ENCODE data around the gene SCFD2. TPM values are rescaled to one million over a fixed set of nuclear protein-coding genes. Genes with fewer than 3 reads are reported as not detected.

SCFD2 gene
- total and polyA plus RNA-seq, 2 donors (not counting 3 experiments of a cell fraction or from before 2014, with no cell fraction given): 12.3 to 22.8 TPM

GRCh38 chr4:53199356-53199755 is 166.5 kb downstream of the SCFD2 start:
- Histone ChIP-seq H2AFZ (ENCODE audit: low read depth, low read length) (no peak overlapping the region), H3K4me1 (ENCODE audit: control insufficient read depth, extremely low read depth, insufficient read depth, low read length) (no peaks in the 10 kb centered on the region), H3K4me2 (ENCODE audit: insufficient read depth, low read length) (no peak overlapping the region), H3K27ac (ENCODE audit: insufficient read depth, low read depth, low read length) (no peak overlapping the region), H3K9me3 (replicated peaks; ENCODE audit: control insufficient read depth, insufficient read depth, low read length) (no peaks in the 10 kb centered on the region), H3K4me3 (replicated peaks in 1 of 3; ENCODE audit: insufficient read depth in 1 of 3, low read depth in 1 of 3, low read length in 3 of 3) (no peak overlapping the region), H3K79me2 (ENCODE audit: control insufficient read depth, insufficient read depth, low read length) (no peaks in the 10 kb centered on the region), H3K9ac (replicated peaks; ENCODE audit: extremely low read depth, insufficient read depth, low read length) (no peak overlapping the region), H3K27me3 (ENCODE audit: control insufficient read depth in 2 of 2, insufficient read depth in 2 of 2, low read length in 2 of 2) (no peaks in the 10 kb centered on the region), H3K36me3 (ENCODE audit: control insufficient read depth in 2 of 2, extremely low read depth in 1 of 2, insufficient read depth in 2 of 2, low read length in 2 of 2) (no peaks in the 10 kb centered on the region), H4K20me1 (replicated peaks; ENCODE audit: control insufficient read depth, extremely low read depth, insufficient read depth, low read length) (no peaks in the 10 kb centered on the region), H3K9me1 (replicated peaks; ENCODE audit: control insufficient read depth, extremely low read depth, insufficient read depth, low read length) (no peaks in the 10 kb centered on the region)
- no TSS peak for BruUV-seq (replicated peaks)
- FAIRE-seq (no peak), DNase-seq (ENCODE audit: low read depth, low spot score) (peak; percentile 13)
- dilution Hi-C loops (cut with MboI; ENCODE audit: extremely low pct_ligation_motif_present, low sequenced_read_pairs) (no loop called here), intact Hi-C loops (cut with micrococcal nuclease) (loop anchor here (5.0 to 10.0 kb wide), 3 partner anchors 235 to 778 kb away; no protein-coding TSS in a partner anchor)
- POLR2A ChIA-PET: no interaction called here
- CTCF ChIA-PET: interaction anchor here (0.7 to 7.3 kb wide), 4 partner anchors 291 to 1034 kb away, joined by 3 to 128 read pairs (median 4); no protein-coding TSS in a partner anchor
- TF ChIP-seq MYC (IDR thresholded peaks at IDR 0.05; ENCODE audit: low read depth, low read length) (no peak), POLR2A (IDR thresholded peaks at IDR 0.05; ENCODE audit: low read depth, low read length) (no peak), JUN (IDR thresholded peaks at IDR 0.05; ENCODE audit: borderline replicate concordance, insufficient read depth, insufficient read length, low read depth) (no peak), MAX (IDR thresholded peaks at IDR 0.05; ENCODE audit: insufficient read depth, insufficient read length) (no peak), GATA2 (IDR thresholded peaks at IDR 0.05; ENCODE audit: insufficient read depth, insufficient read length, low read depth, low read length) (no peak), EZH2 (IDR thresholded peaks at IDR 0.05; ENCODE audit: borderline replicate concordance, low read depth, low read length, severe bottlenecking) (no peak), CTCF (IDR thresholded peaks at IDR 0.05; ENCODE audit: extremely low read depth in 1 of 2, insufficient read depth in 1 of 2, low read depth in 1 of 2, low read length in 2 of 2) (no peak), POLR2AphosphoS5 (IDR thresholded peaks at IDR 0.05; ENCODE audit: insufficient read depth, low read depth, low read length) (no peak), FOS (IDR thresholded peaks at IDR 0.05; ENCODE audit: borderline replicate concordance, insufficient read depth, low read length) (no peak)
